Activated naive CD4-positive, alpha-beta T cell treated with anti-CD3 and anti-CD28 coated beads, Interleukin-2, amount 10 ng/mL, durations not matched to agents 7 days and 5 days (primary cell): ENCODE measurements around the gene FGF21.
"Not testable (repeated sequence)": the region's sequence is repeated elsewhere in the genome, so short reads cannot be mapped to it uniquely, and the experiment has no call there.

ENCODE experiments used
- CTCF ChIA-PET: fragments of 350-600 bp; sonication (Branson Sonifier 250); formaldehyde crosslinking; loops from one replicate; lab custom pipeline; 2021; ENCODE audit warnings: antibody characterized with exemption; lab: Charles Lee
- DNase-seq: peaks from one replicate; pipeline ENCODE4 v3.0.0-alpha.2; 2020
- H3K27ac Mint-ChIP-seq: one replicate; pipeline ENCODE4 v1.8.0; 2021; ENCODE audit warnings: mild to moderate bottlenecking, moderate library complexity, mixed read lengths
- H3K27me3 Mint-ChIP-seq: one replicate; pipeline ENCODE4 v1.8.0; 2021; ENCODE audit warnings: mild to moderate bottlenecking, mixed read lengths
- H3K36me3 Mint-ChIP-seq: one replicate; pipeline ENCODE4 v1.8.0; 2021; ENCODE audit warnings: mixed read lengths
- H3K4me1 Mint-ChIP-seq: one replicate; pipeline ENCODE4 v1.8.0; 2021; ENCODE audit warnings: mixed read lengths
- H3K4me3 Mint-ChIP-seq: one replicate; pipeline ENCODE4 v1.8.0; 2021; ENCODE audit warnings: mild to moderate bottlenecking, moderate library complexity, mixed read lengths
- H3K9me3 Mint-ChIP-seq: one replicate; pipeline ENCODE4 v1.8.0; 2021; ENCODE audit warnings: mixed read lengths

The FGF21 gene

GRCh38 chr19:48755084-48755641, at the start of gene FGF21:
FGF21 (plus strand) TSS chr19:48755524; CDS start chr19:48756237, 713 bp downstream.
- H3K9me3 Mint-ChIP-seq = no peaks in the 10 kb centered on the region
- CTCF ChIA-PET = no interaction called here
- H3K27ac Mint-ChIP-seq = no peak within 1 kb of the TSS
- H3K4me3 Mint-ChIP-seq = no peak within 1 kb of the TSS
- DNase-seq = no peak
- H3K4me1 Mint-ChIP-seq = peaks cover 27% of the 10 kb centered on the region
- peaks cover 69% of the 10 kb centered on the region for H3K27me3 Mint-ChIP-seq
- H3K36me3 Mint-ChIP-seq = no peaks in the 10 kb centered on the region

- peaks cover 7% of the 10 kb centered on the region for H3K9me3 Mint-ChIP-seq
- H3K36me3 Mint-ChIP-seq = peaks cover 13% of the 10 kb centered on the region
- CTCF ChIA-PET = no interaction called here
- peaks cover 7% of the 10 kb centered on the region for H3K4me1 Mint-ChIP-seq
- no peak overlapping the region for H3K4me3 Mint-ChIP-seq
- DNase-seq = no peak
- H3K27ac Mint-ChIP-seq = no peak overlapping the region
- H3K27me3 Mint-ChIP-seq = no peaks in the 10 kb centered on the region
Measured at GRCh38 chr19:48708471-48708870, 46.9 kb upstream of the FGF21 start.

GRCh38 chr19:48711106-48711662, 44.1 kb upstream of the FGF21 start:
- H3K4me1 Mint-ChIP-seq = peaks cover 27% of the 10 kb centered on the region
- peaks cover 5% of the 10 kb centered on the region for H3K27me3 Mint-ChIP-seq
- H3K27ac Mint-ChIP-seq = no peak overlapping the region
- H3K9me3 Mint-ChIP-seq = peaks cover 7% of the 10 kb centered on the region
- CTCF ChIA-PET = no interaction called here
- H3K36me3 Mint-ChIP-seq = peaks cover 8% of the 10 kb centered on the region
- no peak for DNase-seq
- no peak overlapping the region for H3K4me3 Mint-ChIP-seq

- H3K4me3 Mint-ChIP-seq = peak overlapping the region; percentile 78
- H3K9me3 Mint-ChIP-seq = peaks cover 7% of the 10 kb centered on the region
- peaks cover 5% of the 10 kb centered on the region for H3K27me3 Mint-ChIP-seq
- H3K27ac Mint-ChIP-seq = peak overlapping the region; percentile 77
- H3K4me1 Mint-ChIP-seq = peaks cover 27% of the 10 kb centered on the region
- CTCF ChIA-PET = interaction anchor here (1.8 to 1.9 kb wide), 3 partner anchors 25 to 39 kb away, joined by 4 to 6 read pairs (median 6); no protein-coding TSS in a partner anchor
- peaks cover 8% of the 10 kb centered on the region for H3K36me3 Mint-ChIP-seq
- DNase-seq = no peak
Measured at GRCh38 chr19:48713041-48713863, 42.1 kb upstream of the FGF21 start.

- peak; percentile 100 for DNase-seq
- H3K4me1 Mint-ChIP-seq = peaks cover 27% of the 10 kb centered on the region
- H3K36me3 Mint-ChIP-seq = peaks cover 8% of the 10 kb centered on the region
- H3K4me3 Mint-ChIP-seq = peak overlapping the region; percentile 78
- peaks cover 7% of the 10 kb centered on the region for H3K9me3 Mint-ChIP-seq
- CTCF ChIA-PET = interaction anchor here (1.5 to 1.9 kb wide), 4 partner anchors 24 to 39 kb away, joined by 4 to 6 read pairs (median 6); no protein-coding TSS in a partner anchor
- peaks cover 12% of the 10 kb centered on the region for H3K27me3 Mint-ChIP-seq
- H3K27ac Mint-ChIP-seq = peak overlapping the region; percentile 87
Measured at GRCh38 chr19:48713864-48714755, 41.2 kb upstream of the FGF21 start.

GRCh38 chr19:48714759-48715675, 40.3 kb upstream of the FGF21 start:
- peak overlapping the region; percentile 87 for H3K27ac Mint-ChIP-seq
- H3K27me3 Mint-ChIP-seq = peaks cover 15% of the 10 kb centered on the region
- CTCF ChIA-PET = interaction anchor here (1.5 kb wide), 1 partner anchor 24 kb away, joined by 5 read pairs; no protein-coding TSS in a partner anchor
- peak overlapping the region; percentile 78 for H3K4me3 Mint-ChIP-seq
- DNase-seq = no peak
- H3K9me3 Mint-ChIP-seq = peaks cover 7% of the 10 kb centered on the region
- peaks cover 8% of the 10 kb centered on the region for H3K36me3 Mint-ChIP-seq
- H3K4me1 Mint-ChIP-seq = peaks cover 27% of the 10 kb centered on the region

GRCh38 chr19:48715681-48716171, 39.6 kb upstream of the FGF21 start:
- Mint-ChIP-seq H3K9me3 (peaks cover 7% of the 10 kb centered on the region), H3K4me3 (peak overlapping the region; percentile 78), H3K4me1 (peaks cover 33% of the 10 kb centered on the region), H3K27ac (peak overlapping the region; percentile 52), H3K27me3 (peaks cover 15% of the 10 kb centered on the region), H3K36me3 (peaks cover 8% of the 10 kb centered on the region)
- no peak for DNase-seq
- CTCF ChIA-PET = no interaction called here

- no peak overlapping the region for H3K27ac Mint-ChIP-seq
- H3K27me3 Mint-ChIP-seq = peaks cover 15% of the 10 kb centered on the region
- no peaks in the 10 kb centered on the region for H3K9me3 Mint-ChIP-seq
- peaks cover 42% of the 10 kb centered on the region for H3K4me1 Mint-ChIP-seq
- H3K4me3 Mint-ChIP-seq = no peak overlapping the region
- DNase-seq = no peak
- peaks cover 4% of the 10 kb centered on the region for H3K36me3 Mint-ChIP-seq
- CTCF ChIA-PET = no interaction called here
Measured at GRCh38 chr19:48716562-48717291, 38.6 kb upstream of the FGF21 start.

GRCh38 chr19:48718106-48718505, 37.2 kb upstream of the FGF21 start:
- peaks cover 45% of the 10 kb centered on the region for H3K4me1 Mint-ChIP-seq
- DNase-seq, H3K27ac Mint-ChIP-seq, H3K9me3 Mint-ChIP-seq, H3K36me3 Mint-ChIP-seq, H3K4me3 Mint-ChIP-seq: not testable (repeated sequence)
- H3K27me3 Mint-ChIP-seq = peaks cover 15% of the 10 kb centered on the region
- CTCF ChIA-PET = interaction anchor here (0.7 kb wide), 1 partner anchor 110 kb away, joined by 3 read pairs; no protein-coding TSS in a partner anchor

- H3K27ac Mint-ChIP-seq = peak overlapping the region; percentile 55
- peaks cover 1% of the 10 kb centered on the region for H3K36me3 Mint-ChIP-seq
- H3K4me1 Mint-ChIP-seq = peaks cover 40% of the 10 kb centered on the region
- H3K9me3 Mint-ChIP-seq = no peaks in the 10 kb centered on the region
- H3K27me3 Mint-ChIP-seq = peaks cover 15% of the 10 kb centered on the region
- DNase-seq = no peak
- no peak overlapping the region for H3K4me3 Mint-ChIP-seq
- CTCF ChIA-PET = no interaction called here
Measured at GRCh38 chr19:48718711-48719231, 36.6 kb upstream of the FGF21 start.

GRCh38 chr19:48719263-48720171, 35.8 kb upstream of the FGF21 start, which contains the start of gene MAMSTR:
MAMSTR (minus strand) TSS chr19:48719725; CDS start chr19:48719031, 694 bp downstream.
- peaks cover 15% of the 10 kb centered on the region for H3K27me3 Mint-ChIP-seq
- peaks cover 36% of the 10 kb centered on the region for H3K4me1 Mint-ChIP-seq
- DNase-seq = no peak
- CTCF ChIA-PET = no interaction called here
- H3K9me3 Mint-ChIP-seq = no peaks in the 10 kb centered on the region
- peak within 1 kb of the TSS; percentile 96 for H3K4me3 Mint-ChIP-seq
- peak within 1 kb of the TSS; percentile 98 for H3K27ac Mint-ChIP-seq
- peaks cover 1% of the 10 kb centered on the region for H3K36me3 Mint-ChIP-seq
